ENCODE data around the gene PLEKHH3.
A peak's percentile ranks its signal among the peaks of the same experiment; 100 is the strongest.
"Not testable (repeated sequence)": the region's sequence is repeated elsewhere in the genome, so short reads cannot be mapped to it uniquely, and the experiment has no call there.

Gene PLEKHH3

DNA sequence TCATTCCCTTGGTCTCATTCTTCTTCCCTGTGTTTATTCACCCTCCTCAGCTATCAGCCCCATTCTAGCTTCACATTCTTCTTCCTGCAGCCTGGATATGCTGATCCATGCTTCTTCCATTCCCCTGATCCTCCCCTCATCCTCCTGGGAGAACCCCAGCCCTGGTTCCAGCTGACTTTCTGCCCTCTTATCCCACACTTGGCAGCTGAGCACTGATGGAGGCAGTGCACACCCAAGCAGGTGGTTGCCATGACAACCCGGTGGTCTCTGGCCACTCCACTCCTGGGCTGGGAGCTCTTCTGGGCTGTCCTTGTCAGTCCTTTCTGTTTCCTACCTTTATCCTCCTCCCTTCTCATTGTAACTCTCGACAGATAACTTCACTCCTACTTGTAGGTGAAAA is 34.5 kb downstream of the PLEKHH3 start:
- DNase-seq: no peak

DNA sequence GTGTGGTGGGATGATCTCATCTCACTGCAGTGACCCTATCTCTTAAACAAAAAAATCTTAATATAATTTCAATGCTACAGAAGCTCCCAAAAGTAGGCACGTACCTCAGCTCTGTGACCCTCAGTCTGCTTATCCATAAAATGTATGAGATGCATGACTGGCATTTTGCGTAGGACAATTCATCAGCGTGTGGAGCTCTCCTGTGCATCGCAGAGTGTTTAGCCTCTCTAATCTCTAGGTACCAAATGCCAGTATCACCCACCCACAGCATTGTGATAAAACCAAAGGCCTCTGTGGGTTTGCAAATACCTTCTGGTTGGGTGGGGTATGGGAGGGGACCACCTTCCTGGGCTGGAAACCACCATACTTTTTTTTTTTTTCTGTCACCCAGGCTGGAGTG is 36.7 kb downstream of the PLEKHH3 start:
- DNase-seq: no peak

DNA sequence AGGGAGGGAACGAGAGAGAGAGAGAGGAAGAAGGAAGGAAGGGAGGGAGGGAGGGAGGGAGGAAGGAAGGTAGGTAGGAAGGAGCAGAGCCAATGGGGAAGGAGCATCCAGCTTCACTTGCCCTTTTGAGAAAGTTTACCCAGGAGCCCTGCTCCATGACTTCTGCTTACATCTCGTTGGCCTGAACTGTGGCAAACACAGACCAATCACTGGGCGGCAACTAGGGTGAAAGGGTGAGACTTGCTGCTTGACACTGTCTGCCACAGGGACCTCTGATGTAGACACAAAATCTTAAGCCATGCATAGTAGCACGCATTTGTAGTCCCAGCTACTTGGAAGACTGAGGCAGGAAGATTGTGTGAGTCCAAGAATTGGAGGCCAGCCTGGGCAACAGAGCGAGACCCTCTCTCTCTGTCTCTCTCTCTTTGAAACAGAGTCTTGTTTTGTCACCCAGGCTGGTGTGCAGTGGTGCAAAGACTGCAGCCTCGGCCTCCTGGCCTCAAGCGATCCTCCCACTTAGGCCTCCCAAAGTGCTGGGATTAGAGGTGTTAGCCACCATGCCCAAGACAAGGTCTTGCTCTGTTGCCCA is 37.2 kb downstream of the PLEKHH3 start:
- no peak for DNase-seq

DNA sequence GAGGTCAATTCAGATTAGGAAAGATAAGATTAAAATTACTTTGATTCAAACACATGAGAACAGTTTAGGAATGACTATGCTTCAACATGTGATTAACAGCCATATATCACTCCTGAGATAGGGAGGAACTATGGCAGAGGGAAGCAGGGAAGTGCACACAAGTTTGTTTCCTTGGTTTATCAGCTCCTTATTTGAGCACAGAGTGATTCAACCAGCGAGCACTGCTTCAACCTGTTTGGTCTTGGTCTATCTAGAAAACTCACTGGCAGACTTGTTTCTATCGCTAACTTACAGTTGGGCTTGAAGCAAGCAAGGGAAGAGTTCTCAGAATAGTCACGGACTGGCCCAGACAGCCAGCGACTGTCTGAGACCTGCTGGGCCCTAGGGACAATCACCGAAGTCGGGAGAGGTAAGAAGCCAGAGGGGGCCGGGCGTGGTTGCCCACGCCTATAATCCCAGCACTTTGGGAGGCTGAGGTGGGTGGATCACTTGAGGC is 43.8 kb downstream of the PLEKHH3 start:
- no peak for DNase-seq

DNA sequence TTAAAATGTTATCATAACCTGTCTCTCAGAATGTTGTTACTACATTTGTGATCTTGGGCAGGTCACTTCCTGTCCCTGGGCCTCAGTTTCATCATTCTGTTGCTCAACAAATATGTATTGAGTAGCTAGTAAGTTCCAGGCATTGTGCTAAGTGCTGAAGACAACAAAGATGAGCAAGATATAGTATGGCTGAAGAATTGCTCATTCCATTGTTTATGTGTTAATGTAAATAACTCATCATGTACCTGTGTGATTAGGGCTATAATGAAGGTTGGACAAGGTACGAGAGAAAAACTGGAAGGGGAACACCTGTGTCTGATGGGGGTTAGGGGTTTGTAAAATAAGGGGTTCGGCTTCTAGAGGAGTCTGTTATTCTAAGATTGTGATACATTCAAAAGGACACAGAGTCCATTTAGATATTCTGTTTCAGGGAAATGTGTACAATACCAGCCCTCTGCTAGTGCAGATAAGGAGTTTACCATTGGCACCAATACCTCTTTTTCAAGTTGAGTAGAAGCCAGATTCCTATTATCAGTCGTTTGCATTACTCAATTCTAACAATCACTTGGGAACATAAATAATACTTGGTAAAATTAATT is 47.3 kb downstream of the PLEKHH3 start:
- DNase-seq: no peak

DNA sequence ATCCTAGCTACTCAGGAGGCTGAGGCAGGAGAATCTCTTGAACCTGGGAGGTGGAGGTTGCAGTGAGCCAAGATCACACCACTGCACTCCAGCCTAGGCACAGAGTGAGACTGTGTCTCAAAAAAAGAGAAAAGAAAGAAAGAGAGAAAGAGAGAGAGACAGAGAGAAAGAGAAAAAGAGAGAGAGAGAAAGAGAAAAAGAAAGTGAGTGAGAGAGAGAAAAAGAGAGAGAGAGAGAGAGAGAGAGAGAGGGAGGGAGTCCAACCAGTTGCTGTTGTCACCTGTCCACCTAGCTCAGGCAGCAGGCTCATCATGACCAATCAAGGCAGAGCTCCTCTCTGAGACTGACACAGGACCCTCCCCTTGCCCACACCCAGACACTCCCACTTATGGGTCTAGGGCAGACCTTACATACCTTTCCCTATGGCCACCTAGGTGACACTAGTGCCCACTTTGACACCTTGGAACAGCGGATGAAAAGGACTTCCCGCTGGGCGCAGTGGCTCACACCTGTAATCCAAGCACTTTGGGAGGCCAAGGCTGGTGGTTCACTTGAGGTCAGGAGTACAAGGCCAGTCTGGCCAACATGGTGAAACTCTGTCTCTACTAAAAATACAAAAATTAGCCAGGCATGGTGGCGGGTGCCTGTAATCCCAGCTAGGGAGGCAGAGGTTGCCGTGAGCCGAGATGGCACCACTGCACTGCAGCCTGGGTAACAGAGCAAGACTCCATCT is 49.6 kb downstream of the PLEKHH3 start:
- DNase-seq: not testable (repeated sequence)

DNA sequence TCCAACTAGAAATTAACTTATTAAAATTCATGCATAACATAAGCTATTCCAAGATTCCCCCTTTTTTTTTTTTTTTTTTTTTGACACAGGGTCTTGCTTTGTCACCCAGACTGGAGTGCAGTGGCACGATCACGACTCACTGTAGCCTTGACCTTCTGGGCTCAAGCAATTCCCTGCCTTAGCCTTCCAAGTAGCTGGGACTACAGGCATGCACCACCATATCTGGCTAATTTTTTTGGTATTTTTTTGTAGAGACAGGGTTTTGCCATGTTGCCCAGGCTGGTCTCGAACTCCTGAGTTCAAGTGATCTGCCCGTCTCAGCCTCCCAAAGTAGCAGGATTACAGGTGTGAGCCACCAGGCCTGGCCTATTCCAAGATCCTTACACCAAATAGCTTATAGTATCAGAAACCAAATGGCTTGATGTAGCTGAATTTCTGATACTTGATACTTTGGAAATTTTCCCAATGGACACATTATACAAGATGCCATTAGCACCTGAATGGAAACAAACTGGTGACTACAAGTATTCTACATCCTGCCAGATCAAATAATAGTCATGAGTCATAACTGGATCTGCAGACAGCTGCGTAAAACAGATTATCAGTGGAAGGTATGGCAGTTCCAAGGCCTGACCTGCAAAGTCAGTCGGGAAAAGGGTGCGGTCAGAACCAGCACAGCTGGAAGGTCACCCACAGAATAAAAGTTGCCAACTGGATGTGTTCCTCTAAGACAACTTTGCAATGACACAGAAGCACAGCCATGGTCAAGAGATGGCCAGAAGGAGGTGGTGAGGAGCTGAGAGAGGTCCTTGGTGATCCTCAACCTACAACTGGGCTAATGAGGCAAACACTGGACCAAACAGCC is 52.8 kb downstream of the PLEKHH3 start:
- DNase-seq: no peak

DNA sequence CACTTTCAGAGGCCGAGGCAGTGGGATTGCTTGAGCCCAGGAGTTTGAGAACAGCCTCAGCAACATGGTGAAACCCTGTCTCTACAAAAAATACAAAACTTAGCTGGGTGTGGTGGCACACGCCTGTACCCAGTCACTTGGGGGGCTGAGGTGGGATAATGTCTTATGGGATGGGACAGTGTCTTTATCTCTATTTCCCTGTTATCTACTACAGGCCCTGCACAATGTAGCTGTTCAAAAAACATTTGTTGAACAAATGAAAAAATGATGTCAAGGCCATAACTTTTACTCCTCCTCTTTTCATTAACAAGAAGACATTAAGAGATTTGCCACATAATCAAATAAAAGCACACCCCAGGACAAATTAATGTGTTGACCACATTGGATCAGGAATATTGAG is 53.5 kb downstream of the PLEKHH3 start:
- DNase-seq: no peak

DNA sequence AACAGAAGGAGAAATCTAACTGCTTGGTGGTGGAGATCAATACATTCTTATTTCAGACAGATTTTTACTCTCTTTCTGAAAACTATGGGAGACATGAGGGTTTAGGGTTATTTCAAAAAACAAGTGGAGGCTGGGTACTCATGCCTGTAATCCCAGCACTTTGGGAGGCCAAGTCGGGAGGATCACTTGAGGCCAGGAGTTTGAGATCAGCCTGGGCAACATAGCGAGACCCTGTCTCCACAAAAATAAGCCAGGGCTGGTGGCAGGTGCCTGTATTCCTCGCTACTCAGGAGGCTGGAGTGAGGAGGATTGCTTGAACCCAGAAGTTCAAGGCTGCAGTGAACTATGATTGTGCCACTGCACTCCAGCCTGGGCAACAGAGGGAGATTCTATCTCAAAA is 54.8 kb downstream of the PLEKHH3 start:
- DNase-seq: not testable (repeated sequence)

DNA sequence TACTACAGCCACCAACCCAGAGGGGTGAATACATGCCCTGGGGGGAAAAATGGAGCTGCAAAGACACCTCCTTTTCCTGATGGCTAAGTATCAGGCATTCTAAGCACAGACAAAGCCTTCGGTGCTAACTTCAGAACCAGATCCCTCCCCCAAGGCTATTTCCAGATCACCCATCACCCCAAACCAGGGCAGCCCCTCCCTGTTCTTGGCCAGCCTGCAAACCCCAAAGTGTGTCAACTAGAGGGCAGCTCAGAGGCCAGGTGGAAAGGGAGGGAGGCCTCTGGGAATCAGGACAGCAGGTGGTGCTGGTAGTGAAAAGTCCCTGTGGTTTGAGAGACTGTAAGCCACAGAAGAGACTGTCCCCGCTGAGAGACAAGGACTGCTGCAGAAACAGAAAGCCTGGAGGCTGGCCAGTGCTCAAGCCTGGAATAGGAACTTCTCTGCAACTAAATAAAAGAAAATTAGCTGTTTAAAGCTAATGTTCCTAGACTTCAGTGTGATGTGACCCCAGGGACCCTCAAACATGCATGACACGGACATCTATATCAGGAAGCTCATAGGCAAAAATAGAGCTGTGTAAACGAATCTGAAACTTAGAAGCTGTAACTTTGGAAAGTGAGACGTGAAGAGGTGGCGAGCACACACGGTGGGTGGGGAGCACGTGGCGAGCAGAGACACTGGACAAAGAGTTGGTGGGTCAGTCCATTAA is 58.2 kb downstream of the PLEKHH3 start:
- peak in 9 of 58 donors; percentile 1 to 20 (median 4) for DNase-seq

DNA sequence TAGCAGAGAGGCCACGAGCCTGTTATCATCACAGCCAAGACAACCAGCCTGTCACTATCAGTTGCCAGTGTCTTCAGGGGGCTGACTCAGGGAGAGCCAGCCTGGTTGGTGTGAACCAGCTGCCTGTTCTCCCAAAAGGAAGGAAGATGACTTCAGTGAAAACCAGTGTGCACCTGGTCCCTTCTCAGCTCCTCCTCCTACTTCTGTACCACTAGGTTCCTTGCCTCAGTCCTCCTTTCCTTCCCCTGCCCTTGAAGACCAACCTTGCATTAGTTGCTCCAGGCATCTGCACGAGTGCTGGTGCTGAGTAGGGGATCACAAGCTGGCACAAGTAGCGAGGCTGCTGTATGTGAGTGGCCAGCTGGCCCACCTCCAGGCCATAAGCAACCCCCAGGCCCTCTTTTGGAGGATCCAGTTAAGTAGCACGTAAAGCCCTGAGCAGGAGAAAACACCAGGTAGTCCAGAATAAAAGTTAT is 58.8 kb downstream of the PLEKHH3 start:
- no peak for DNase-seq

Data from anterior cingulate cortex (tissue), 58 donors.